HG03064 (cell line): ENCODE results near the gene SEC31A.
"Not testable (repeated sequence)": the region's sequence is repeated elsewhere in the genome, so short reads cannot be mapped to it uniquely, and the experiment has no call there.

Experiments
- ATAC-seq: cut with Tn5 transposase; IDR thresholded peaks from one replicate; pipeline ENCODE4 v1.9.1; 2021; ENCODE audit warnings: low read depth; ENCODE audit not compliant: unreplicated experiment

SEC31A gene

GRCh38 chr4:82898322-82899243, 7.6 kb upstream of the SEC31A start:
- no peak for ATAC-seq

- ATAC-seq, result no peak
Observed at GRCh38 chr4:82896755-82897154, 5.8 kb upstream of the SEC31A start.

- ATAC-seq, result no peak
Observed at GRCh38 chr4:82893942-82894341, 3.0 kb upstream of the SEC31A start.

GRCh38 chr4:82892467-82892802, 1.5 kb upstream of the SEC31A start:
- no peak for ATAC-seq

- peak; percentile 3 for ATAC-seq
Observed at GRCh38 chr4:82891707-82892466, 934 bp upstream of the SEC31A start.

GRCh38 chr4:82890528-82890900, 439 bp downstream of the SEC31A start:
- no peak for ATAC-seq

- ATAC-seq, result no peak
Observed at GRCh38 chr4:82889287-82889686, 1.7 kb downstream of the SEC31A start.

- no peak for ATAC-seq
Observed at GRCh38 chr4:82886147-82886942, 4.6 kb downstream of the SEC31A start.

GRCh38 chr4:82885410-82885809, 5.5 kb downstream of the SEC31A start:
- no peak for ATAC-seq

- ATAC-seq, result no peak
Observed at GRCh38 chr4:82868572-82868971, 22.4 kb downstream of the SEC31A start.

GRCh38 chr4:82866706-82867385, 24.1 kb downstream of the SEC31A start:
- ATAC-seq, result no peak

- not testable (repeated sequence) for ATAC-seq
Observed at GRCh38 chr4:82866033-82866432, 24.9 kb downstream of the SEC31A start.

- no peak for ATAC-seq
Observed at GRCh38 chr4:82865592-82865991, 25.4 kb downstream of the SEC31A start.

GRCh38 chr4:82864336-82864979, 26.5 kb downstream of the SEC31A start:
- ATAC-seq, result no peak

GRCh38 chr4:82861529-82861928, 29.4 kb downstream of the SEC31A start:
- ATAC-seq, result no peak

- not testable (repeated sequence) for ATAC-seq
Observed at GRCh38 chr4:82860487-82860886, 30.5 kb downstream of the SEC31A start.

GRCh38 chr4:82852751-82853285, 38.1 kb downstream of the SEC31A start:
- no peak for ATAC-seq

GRCh38 chr4:82851885-82852750, 38.8 kb downstream of the SEC31A start:
- no peak for ATAC-seq

- ATAC-seq, result no peak
Observed at GRCh38 chr4:82851318-82851717, 39.6 kb downstream of the SEC31A start.
